ENCODE data around the gene ZG16.
A peak's percentile ranks its signal among the peaks of the same experiment; 100 is the strongest.

The ZG16 gene

DNA sequence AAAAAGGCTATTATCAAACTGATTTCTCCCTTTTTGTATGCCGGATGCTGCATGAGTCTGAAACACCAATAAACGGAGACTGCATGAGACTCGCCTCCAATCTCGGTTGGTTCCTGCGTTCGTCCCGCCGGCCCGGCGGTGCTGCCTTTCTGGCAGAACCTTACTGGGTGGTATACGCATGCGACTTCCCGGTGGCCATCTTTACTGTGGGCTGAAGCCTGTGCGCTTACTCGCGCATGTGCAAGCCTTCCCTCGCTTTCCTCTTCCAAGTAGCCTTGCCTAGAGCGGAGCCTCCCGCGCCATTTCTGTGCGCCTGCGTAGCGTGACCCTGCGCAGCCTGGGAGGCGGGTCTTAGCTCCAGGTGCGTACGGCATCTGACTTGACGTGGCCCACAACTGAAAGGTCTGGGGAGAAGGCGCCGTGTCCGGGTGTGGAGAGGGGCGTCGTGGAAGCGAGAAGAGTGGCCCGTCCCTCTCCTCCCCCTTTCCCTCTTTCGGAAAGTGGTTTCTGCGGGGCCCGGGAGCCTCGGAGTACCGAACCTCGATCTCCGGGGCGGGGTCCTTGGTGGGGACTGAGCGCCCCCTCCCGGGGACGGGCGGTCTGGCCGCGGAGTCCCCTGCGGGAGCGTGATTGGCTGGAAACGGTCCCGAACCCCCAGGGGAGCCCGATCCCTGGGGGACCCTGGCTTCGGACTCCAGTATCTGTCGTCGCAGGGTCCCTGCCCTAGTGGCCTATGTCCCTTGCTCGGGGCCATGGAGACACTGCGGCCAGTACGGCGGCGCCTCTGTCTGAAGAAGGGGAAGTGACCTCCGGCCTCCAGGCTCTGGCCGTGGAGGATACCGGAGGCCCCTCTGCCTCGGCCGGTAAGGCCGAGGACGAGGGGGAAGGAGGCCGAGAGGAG lies 38.0 kb downstream of the ZG16 start, which contains the start of gene PAGR1:
Gene PAGR1, plus strand, starts transcription at position 360 of the 901 bp plus-strand sequence. Its CDS starts 374 bp downstream, at position 734.
- H3K9me3 ChIP-seq (ENCODE audit: control insufficient read depth, low read length), result no peaks in the 10 kb centered on the region
- no peaks in the 10 kb centered on the region for H3K27me3 ChIP-seq (ENCODE audit: control insufficient read depth, insufficient read depth, low read length, poor library complexity, severe bottlenecking)
- 0% methylated on average over 70 of the region's 70 CpGs for WGBS, 2 experiments
- peak within 1 kb of the TSS; percentile 90 for H3K4me3 ChIP-seq (ENCODE audit: insufficient read depth, low read depth, low read length)
- H3K36me3 ChIP-seq (ENCODE audit: control insufficient read depth, insufficient read depth, low read length), result peaks cover 20% of the 10 kb centered on the region
- H3K27ac ChIP-seq (ENCODE audit: insufficient read depth, low read depth, low read length, poor library complexity, severe bottlenecking), result peak within 1 kb of the TSS; percentile 82
- H3K4me1 ChIP-seq (ENCODE audit: control insufficient read depth, insufficient read depth, low read length), result peaks cover 23% of the 10 kb centered on the region

- Histone ChIP-seq H3K27ac (ENCODE audit: insufficient read depth, low read depth, low read length, poor library complexity, severe bottlenecking) (peak overlapping the region; percentile 44), H3K4me1 (ENCODE audit: control insufficient read depth, insufficient read depth, low read length) (peaks cover 23% of the 10 kb centered on the region), H3K27me3 (ENCODE audit: control insufficient read depth, insufficient read depth, low read length, poor library complexity, severe bottlenecking) (no peaks in the 10 kb centered on the region), H3K9me3 (ENCODE audit: control insufficient read depth, low read length) (no peaks in the 10 kb centered on the region), H3K36me3 (ENCODE audit: control insufficient read depth, insufficient read depth, low read length) (peaks cover 20% of the 10 kb centered on the region), H3K4me3 (ENCODE audit: insufficient read depth, low read depth, low read length) (peak overlapping the region; percentile 90)
- whole genome bisulfite sequencing, 2 experiments, result 2 to 5% methylated on average over 37 of the region's 37 CpGs
These were observed 38.8 kb downstream of the ZG16 start for GRCh38 chr16:29816694-29817441.

GRCh38 chr16:29818082-29818481 lies 40.0 kb downstream of the ZG16 start:
- Histone ChIP-seq H3K27me3 (ENCODE audit: control insufficient read depth, insufficient read depth, low read length, poor library complexity, severe bottlenecking) (no peaks in the 10 kb centered on the region), H3K9me3 (ENCODE audit: control insufficient read depth, low read length) (no peaks in the 10 kb centered on the region), H3K4me3 (ENCODE audit: insufficient read depth, low read depth, low read length) (no peak overlapping the region), H3K36me3 (ENCODE audit: control insufficient read depth, insufficient read depth, low read length) (peaks cover 20% of the 10 kb centered on the region), H3K4me1 (ENCODE audit: control insufficient read depth, insufficient read depth, low read length) (peaks cover 20% of the 10 kb centered on the region), H3K27ac (ENCODE audit: insufficient read depth, low read depth, low read length, poor library complexity, severe bottlenecking) (no peak overlapping the region)
- 94 to 95% methylated on average over 4 of the region's 4 CpGs for WGBS, 2 experiments

GRCh38 chr16:29819506-29819905 lies 41.5 kb downstream of the ZG16 start:
- Histone ChIP-seq H3K9me3 (ENCODE audit: control insufficient read depth, low read length) (no peaks in the 10 kb centered on the region), H3K36me3 (ENCODE audit: control insufficient read depth, insufficient read depth, low read length) (peaks cover 20% of the 10 kb centered on the region), H3K27me3 (ENCODE audit: control insufficient read depth, insufficient read depth, low read length, poor library complexity, severe bottlenecking) (no peaks in the 10 kb centered on the region), H3K27ac (ENCODE audit: insufficient read depth, low read depth, low read length, poor library complexity, severe bottlenecking) (no peak overlapping the region), H3K4me1 (ENCODE audit: control insufficient read depth, insufficient read depth, low read length) (peaks cover 9% of the 10 kb centered on the region), H3K4me3 (ENCODE audit: insufficient read depth, low read depth, low read length) (no peak overlapping the region)
- 90 to 91% methylated on average over 15 of the region's 15 CpGs for WGBS, 2 experiments

- no peak within 1 kb of the TSS for H3K4me3 ChIP-seq (ENCODE audit: insufficient read depth, low read depth, low read length)
- H3K4me1 ChIP-seq (ENCODE audit: control insufficient read depth, insufficient read depth, low read length), result peaks cover 13% of the 10 kb centered on the region
These were observed 42.2 kb downstream of the ZG16 start, which contains the start of gene MVP for GRCh38 chr16:29820271-29820701. Gene MVP, plus strand, starts transcription at chr16:29820462. Its CDS starts 10,088 bp downstream, at chr16:29830550.

GRCh38 chr16:29820730-29821642 lies 42.9 kb downstream of the ZG16 start:
- 93 to 94% methylated on average over 11 of the region's 11 CpGs for WGBS, 2 experiments
- H3K27me3 ChIP-seq (ENCODE audit: control insufficient read depth, insufficient read depth, low read length, poor library complexity, severe bottlenecking), result no peaks in the 10 kb centered on the region
- H3K4me3 ChIP-seq (ENCODE audit: insufficient read depth, low read depth, low read length), result no peak overlapping the region

More at GRCh38 chr16:29820271-29820701, 42.2 kb downstream of the ZG16 start, which contains the start of gene MVP:
- Histone ChIP-seq H3K27me3 (ENCODE audit: control insufficient read depth, insufficient read depth, low read length, poor library complexity, severe bottlenecking) (no peaks in the 10 kb centered on the region), H3K9me3 (ENCODE audit: control insufficient read depth, low read length) (no peaks in the 10 kb centered on the region), H3K27ac (ENCODE audit: insufficient read depth, low read depth, low read length, poor library complexity, severe bottlenecking) (no peak within 1 kb of the TSS), H3K36me3 (ENCODE audit: control insufficient read depth, insufficient read depth, low read length) (peaks cover 20% of the 10 kb centered on the region)
- 72 to 73% methylated on average over 4 of the region's 4 CpGs for WGBS, 2 experiments

DNA sequence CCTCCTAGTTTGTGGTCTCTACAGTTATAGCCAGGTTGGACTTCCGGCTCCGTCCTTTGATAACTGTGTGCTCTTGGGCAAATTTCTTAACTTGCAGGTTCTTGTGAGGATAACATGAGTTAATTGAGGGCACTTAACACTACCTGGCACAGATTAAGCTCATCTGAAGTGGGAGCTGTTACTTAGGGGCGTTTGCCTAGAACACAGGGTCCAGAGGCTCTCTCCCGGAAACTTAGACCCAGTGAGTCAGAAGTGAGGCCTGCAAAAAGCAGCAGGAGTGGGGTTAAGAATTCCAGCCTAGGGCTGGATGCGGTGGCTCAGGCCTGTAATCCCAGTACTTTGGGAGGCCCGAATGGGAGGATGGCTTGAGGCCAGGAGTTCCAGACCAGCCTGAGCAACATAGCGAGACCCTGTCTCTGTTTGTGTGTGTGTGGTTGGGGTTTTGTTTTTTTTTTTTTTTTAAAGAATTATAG lies 43.6 kb downstream of the ZG16 start:
- peaks cover 20% of the 10 kb centered on the region for H3K36me3 ChIP-seq (ENCODE audit: control insufficient read depth, insufficient read depth, low read length)
- no peaks in the 10 kb centered on the region for H3K9me3 ChIP-seq (ENCODE audit: control insufficient read depth, low read length)
- peaks cover 17% of the 10 kb centered on the region for H3K4me1 ChIP-seq (ENCODE audit: control insufficient read depth, insufficient read depth, low read length)
- H3K27me3 ChIP-seq (ENCODE audit: control insufficient read depth, insufficient read depth, low read length, poor library complexity, severe bottlenecking), result no peaks in the 10 kb centered on the region
- H3K4me3 ChIP-seq (ENCODE audit: insufficient read depth, low read depth, low read length), result no peak overlapping the region
- WGBS, 2 experiments, result 92 to 93% methylated on average over 7 of the region's 7 CpGs
- peak overlapping the region; percentile 6 for H3K27ac ChIP-seq (ENCODE audit: insufficient read depth, low read depth, low read length, poor library complexity, severe bottlenecking)

More at GRCh38 chr16:29820730-29821642, 42.9 kb downstream of the ZG16 start:
- no peaks in the 10 kb centered on the region for H3K9me3 ChIP-seq (ENCODE audit: control insufficient read depth, low read length)
- H3K27ac ChIP-seq (ENCODE audit: insufficient read depth, low read depth, low read length, poor library complexity, severe bottlenecking), result no peak overlapping the region
- H3K36me3 ChIP-seq (ENCODE audit: control insufficient read depth, insufficient read depth, low read length), result peaks cover 20% of the 10 kb centered on the region
- peaks cover 17% of the 10 kb centered on the region for H3K4me1 ChIP-seq (ENCODE audit: control insufficient read depth, insufficient read depth, low read length)

- Histone ChIP-seq H3K4me1 (ENCODE audit: control insufficient read depth, insufficient read depth, low read length) (peaks cover 8% of the 10 kb centered on the region), H3K27ac (ENCODE audit: insufficient read depth, low read depth, low read length, poor library complexity, severe bottlenecking) (no peak overlapping the region), H3K36me3 (ENCODE audit: control insufficient read depth, insufficient read depth, low read length) (peaks cover 5% of the 10 kb centered on the region), H3K9me3 (ENCODE audit: control insufficient read depth, low read length) (no peaks in the 10 kb centered on the region), H3K27me3 (ENCODE audit: control insufficient read depth, insufficient read depth, low read length, poor library complexity, severe bottlenecking) (no peaks in the 10 kb centered on the region), H3K4me3 (ENCODE audit: insufficient read depth, low read depth, low read length) (no peak overlapping the region)
- 94 to 95% methylated on average over 7 of the region's 7 CpGs for WGBS, 2 experiments
These were observed 46.6 kb downstream of the ZG16 start for GRCh38 chr16:29824589-29825144.
